ENCODE measurements around the gene TXNIP.

TXNIP gene

DNA sequence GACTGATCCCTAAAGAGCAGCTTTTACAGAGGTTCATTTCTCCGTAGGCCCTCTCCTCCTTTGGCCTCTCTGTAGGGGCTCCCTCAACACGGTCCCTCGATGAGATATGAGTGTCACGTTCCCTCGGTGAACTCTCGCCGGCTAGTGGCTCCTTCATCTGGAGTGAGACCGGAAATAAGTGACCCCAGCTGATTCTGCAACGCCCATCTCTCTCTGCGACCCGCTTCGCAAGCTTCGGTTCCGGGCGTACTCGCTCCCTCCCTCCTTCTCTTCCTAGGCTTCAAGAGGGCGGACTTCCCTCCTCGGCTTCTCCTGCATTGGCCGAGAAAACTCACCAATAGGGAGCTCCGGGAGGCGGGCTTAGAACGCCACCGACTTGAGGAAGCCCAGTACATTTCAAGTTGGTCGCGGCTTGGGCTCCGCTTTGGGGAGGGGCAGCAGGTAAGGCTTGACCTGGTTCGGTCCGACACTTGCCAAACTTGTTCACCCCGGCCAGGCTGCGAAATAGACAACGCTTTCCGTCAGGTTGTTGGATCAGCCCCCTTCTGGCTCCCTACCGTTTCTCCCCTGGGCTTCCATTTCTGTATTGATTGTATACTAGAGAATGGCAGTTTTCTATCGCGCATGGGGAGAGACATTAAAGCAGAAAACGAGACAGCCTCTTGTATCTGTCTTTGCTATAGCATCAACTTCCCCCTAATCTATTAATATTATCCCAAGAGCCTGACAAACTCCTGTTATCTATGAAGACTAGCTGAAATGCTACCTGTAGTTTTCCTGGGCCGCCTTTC is 31.9 kb downstream of the TXNIP start, which contains the start of the genes ANKRD34A and POLR3GL:
Gene ANKRD34A (minus strand): TSS at position 248 of the 791 bp plus-strand sequence. CDS start 2,816 bp downstream, outside the sequence.
Gene POLR3GL (plus strand): TSS at position 363 of the 791 bp plus-strand sequence. CDS start 10,176 bp downstream, outside the sequence.
- in situ Hi-C loops (cut with HindIII; ENCODE audit: low sequenced_read_pairs) = loop anchor here (5.0 kb wide), 3 partner anchors 43 to 107 kb away; partner anchors contain the start of gene PIAS3

DNA sequence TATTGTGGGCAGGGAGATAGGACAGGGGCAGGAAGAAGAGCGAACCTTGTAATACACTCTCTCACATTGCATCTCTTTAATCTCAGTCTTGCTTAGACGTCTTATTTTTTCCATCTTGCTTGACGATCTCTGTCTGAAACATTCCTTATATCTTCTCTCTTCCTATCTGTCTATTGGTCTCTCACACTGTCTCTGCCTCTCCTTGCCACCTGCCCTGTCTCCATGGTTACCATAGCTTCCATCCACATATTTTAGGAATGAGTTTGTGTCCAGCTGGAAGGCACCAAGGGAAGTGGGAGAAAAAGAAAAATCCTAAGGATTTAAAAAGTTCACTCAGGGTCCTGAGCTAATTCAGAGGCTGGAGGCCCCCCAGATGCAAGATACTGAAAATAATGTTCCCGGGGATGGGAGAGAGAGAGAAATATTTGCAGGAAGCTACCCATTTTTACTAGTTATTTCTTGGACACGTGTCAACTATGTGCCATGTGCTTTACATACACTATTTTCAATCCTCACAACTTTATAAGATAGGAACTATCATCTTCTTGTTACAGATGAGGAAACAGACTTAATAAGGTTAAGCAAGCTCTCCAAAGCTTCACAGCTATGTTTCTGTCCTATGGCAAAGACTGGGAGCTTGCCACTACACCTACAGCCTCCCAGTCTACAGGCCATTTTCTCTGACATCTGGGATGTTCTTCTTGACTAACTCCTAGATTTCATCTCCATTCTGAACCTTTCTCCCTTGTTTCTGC is 32.9 kb downstream of the TXNIP start:
- in situ Hi-C loops (cut with HindIII; ENCODE audit: low sequenced_read_pairs) = loop anchor here (5.0 kb wide), 3 partner anchors 44 to 106 kb away; partner anchors contain the start of gene PIAS3

- in situ Hi-C loops (cut with HindIII; ENCODE audit: low sequenced_read_pairs) = loop anchor here (5.0 kb wide), 3 partner anchors 45 to 105 kb away; partner anchors contain the start of gene PIAS3
Measured at GRCh38 chr1:145962157-145963102, 33.9 kb downstream of the TXNIP start.

DNA sequence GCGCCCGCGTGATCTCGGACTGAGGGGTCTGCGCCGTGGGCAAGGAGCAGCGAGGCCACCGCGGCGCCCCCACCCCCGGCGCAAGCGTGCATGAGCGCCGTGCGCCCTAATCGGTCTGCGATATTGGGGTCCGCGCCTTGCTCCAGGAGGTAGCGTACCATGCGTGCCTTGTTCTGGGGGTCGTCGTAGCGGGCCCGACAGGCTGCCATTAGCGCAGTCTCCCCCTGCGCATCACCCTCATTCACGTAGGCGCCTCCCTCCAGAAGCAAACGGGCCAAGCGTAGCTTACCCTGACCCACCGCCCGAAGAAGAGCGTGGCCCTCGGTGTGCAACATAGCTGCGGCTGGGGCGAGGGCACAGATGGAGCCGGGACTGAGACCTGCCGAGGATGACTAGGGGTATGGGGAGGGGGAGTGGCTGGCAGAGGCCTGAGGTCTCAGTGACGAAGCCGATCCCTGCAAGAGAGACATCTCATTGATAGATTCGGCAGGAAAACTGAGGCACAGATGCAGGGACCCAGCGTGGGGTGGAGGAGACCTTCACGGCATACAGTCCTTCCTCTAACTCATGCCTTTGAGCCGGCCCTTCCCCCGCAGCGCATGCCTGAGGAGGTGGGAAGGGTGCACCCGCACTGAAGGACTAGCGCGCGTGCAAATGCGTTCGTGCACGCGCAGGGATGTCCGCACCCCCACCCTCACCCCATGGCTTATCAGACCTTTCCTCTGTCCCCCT is 34.8 kb downstream of the TXNIP start:
- in situ Hi-C loops (cut with HindIII; ENCODE audit: low sequenced_read_pairs) = loop anchor here (5.0 kb wide), 3 partner anchors 46 to 104 kb away; partner anchors contain the start of gene PIAS3

DNA sequence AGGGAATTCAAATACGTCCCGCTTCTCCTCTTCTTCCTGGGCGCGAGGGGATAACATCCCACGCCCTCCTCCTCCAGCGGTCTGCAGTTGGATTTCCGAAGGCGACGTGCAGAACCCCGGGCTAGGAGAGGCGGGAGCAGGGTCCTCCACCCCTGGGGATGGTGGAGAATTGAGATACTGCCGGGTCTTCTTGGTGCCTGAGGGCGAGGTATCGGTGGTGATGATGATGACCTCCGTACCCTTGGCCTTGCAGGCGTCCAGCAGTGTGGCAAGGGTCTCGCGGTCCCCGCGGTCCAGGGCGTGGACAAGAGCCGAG is 35.3 kb downstream of the TXNIP start:
- in situ Hi-C loops (cut with HindIII; ENCODE audit: low sequenced_read_pairs) = loop anchor here (5.0 kb wide), 3 partner anchors 46 to 104 kb away; partner anchors contain the start of gene PIAS3

GRCh38 chr1:145960468-145961108 is 35.8 kb downstream of the TXNIP start:
- in situ Hi-C loops (cut with HindIII; ENCODE audit: low sequenced_read_pairs) = loop anchor here (5.0 kb wide), 3 partner anchors 47 to 103 kb away; partner anchors contain the start of gene PIAS3

DNA sequence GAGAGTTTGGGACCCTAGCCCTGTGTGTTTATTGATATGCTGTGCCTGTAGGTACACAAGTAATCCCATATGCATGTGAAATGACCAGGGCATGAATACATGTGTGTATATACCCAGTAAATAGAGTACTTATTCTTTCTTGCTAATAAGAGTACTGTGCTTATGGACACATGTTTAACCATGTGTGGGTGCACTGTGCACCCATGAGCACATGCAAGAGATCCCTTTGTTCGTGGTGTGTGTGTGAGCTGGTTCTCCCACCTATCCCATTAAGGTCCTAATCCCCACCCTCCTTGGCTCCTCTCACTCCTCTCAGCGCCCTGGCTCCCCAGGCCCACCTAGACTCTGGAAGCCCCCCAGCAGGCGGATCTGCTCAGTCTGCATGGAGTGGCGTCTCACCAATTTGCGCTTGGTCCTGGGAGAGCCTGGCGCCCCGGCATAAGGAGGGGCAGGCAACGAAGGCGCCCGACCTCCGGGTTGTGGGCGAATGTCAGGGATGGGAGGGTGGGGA is 36.4 kb downstream of the TXNIP start:
- in situ Hi-C loops (cut with HindIII; ENCODE audit: low sequenced_read_pairs) = loop anchor here (5.0 kb wide), 3 partner anchors 47 to 103 kb away; partner anchors contain the start of gene PIAS3

DNA sequence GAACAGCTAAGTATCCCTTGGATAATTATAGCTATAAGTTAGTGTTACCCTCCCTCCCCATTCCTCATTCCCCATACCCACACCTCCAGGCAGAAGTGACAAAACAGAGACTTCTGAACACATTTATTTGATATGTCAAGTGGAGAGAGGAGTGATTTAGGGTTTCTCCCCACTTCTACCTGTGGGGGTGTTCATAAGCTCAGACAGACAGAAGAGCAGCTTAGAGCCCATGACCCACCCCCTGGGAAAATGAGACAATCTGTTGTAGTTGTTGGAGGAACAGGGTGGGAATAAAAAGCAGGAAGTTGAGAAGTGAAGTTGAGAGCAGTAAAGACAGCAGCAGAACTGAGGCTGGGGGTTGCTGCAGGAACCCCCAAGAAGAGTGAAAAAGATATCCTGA is 37.0 kb downstream of the TXNIP start:
- in situ Hi-C loops (cut with HindIII; ENCODE audit: low sequenced_read_pairs) = no loop called here

- in situ Hi-C loops (cut with HindIII; ENCODE audit: low sequenced_read_pairs) = no loop called here
Measured at GRCh38 chr1:145958734-145959133, 37.6 kb downstream of the TXNIP start.

DNA sequence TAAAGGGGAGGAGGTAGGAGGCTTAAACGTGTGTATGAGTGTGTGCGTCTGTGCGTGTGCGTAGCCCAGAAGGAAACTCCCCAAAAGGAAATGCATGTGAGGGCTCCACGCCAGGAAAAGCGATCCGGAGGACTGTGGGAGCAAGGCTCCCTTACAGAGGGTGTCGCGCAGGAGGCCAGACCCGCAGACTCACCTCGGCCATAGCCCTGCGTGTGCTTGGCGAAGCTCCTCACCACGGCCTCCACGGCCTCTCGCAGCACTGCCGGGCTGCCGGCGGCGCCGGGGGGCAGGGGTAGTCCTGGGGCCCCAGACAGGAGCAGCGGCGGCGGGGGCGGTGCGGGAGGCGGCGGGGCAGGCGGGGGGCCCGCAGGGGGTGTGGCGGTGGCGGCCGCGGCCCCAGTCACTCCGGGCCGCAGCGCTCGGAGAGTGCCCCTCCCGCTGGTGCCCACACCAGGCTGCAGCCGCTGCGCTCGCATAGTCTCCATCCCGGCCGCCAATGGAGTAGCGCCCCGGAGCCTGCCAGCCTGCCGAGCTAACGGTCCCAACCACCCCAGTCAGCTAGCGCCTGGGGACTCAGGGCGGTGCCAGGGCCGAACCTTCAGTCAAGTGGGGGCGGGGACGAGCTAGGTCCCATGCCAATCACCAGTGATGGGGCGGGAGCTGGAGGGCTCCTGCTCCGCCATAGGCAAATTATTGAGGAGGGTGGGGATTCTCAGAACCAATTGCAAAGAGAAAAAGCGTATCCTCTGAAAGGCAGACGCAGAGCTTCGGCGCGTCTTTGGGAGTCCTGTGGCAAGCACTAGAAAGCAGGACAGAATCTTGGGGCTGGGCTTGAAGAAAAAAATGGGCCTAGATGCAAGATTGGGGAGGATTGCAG is 38.7 kb downstream of the TXNIP start, which contains the start of gene LIX1L:
Gene LIX1L (minus strand): TSS at position 575 of the 877 bp plus-strand sequence. CDS start 90 bp downstream, at position 485.
- in situ Hi-C loops (cut with HindIII; ENCODE audit: low sequenced_read_pairs) = no loop called here

DNA sequence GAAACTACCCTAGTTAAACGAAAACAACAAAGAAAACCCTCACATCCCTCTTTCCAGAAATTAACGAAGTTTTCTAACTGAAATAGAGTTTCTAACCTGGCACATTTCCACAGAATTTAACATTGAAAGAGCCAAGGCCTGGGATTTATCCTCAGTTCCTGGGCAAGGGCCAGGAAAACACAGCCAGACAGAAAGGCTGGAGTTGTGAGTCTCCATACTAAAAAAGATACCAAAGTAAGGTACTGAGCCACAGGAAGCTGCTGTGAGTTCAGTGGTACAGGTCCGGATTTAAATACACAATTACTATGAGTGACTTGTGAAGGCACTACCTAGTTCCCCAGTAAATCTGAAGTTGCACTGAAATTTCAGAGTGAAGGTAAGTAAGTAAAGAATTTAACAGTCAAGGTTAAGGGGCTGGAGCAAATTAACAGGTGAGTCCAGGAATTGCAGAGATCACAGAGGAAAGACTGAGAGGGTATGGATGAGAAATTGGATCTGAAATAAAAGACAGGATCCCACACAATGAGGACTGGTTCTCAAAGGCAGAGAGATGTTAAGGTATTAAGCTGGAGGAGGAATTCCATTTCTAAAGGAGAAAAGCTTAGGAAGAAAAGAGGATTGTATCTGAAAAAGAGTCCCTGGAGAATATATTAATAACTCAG is 39.5 kb downstream of the TXNIP start:
- in situ Hi-C loops (cut with HindIII; ENCODE audit: low sequenced_read_pairs) = no loop called here

GRCh38 chr1:145956361-145956760 is 40.0 kb downstream of the TXNIP start:
- in situ Hi-C loops (cut with HindIII; ENCODE audit: low sequenced_read_pairs) = no loop called here

DNA sequence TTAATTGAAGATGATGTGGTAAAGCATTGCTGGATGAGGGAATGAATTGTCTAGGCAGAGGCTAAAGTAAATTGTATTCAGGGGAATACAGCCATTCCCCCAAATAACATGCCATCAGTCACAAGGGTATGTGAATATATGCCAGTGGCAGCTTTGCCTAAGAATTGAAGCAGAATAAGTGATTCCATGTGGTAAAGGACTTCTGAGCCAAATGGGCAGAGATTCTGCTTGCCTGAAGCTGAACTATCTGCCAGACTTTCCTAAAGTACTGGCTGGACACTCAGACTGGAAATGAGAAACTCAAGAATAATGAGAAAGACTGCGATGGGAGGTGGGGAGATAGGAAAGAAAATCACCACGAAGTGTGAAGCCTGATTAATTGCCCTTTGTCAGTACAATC is 40.9 kb downstream of the TXNIP start:
- in situ Hi-C loops (cut with HindIII; ENCODE audit: low sequenced_read_pairs) = no loop called here

DNA sequence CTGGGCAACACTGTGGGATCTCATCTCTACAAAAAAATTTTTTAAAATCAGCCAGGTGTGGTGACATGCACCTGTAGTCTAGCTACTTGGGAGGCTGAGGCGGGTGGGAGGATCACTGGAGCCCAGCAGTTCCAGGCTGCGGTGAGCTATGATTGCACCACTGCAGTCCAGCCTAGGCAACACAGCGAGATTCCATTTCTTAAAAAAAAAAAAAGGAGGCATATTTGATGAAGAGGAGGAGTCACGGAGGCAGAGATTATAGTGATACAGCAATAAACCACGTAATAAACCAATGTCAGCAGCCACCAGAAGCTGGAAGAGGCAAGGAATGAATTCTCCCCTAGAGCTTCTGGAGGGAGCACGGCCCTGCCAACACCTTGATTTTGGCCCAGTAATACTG is 42.5 kb downstream of the TXNIP start:
- in situ Hi-C loops (cut with HindIII; ENCODE audit: low sequenced_read_pairs) = no loop called here

- in situ Hi-C loops (cut with HindIII; ENCODE audit: low sequenced_read_pairs) = no loop called here
Measured at GRCh38 chr1:145952903-145953302, 43.5 kb downstream of the TXNIP start.

GRCh38 chr1:145951526-145951925 is 44.9 kb downstream of the TXNIP start:
- in situ Hi-C loops (cut with HindIII; ENCODE audit: low sequenced_read_pairs) = no loop called here

GRCh38 chr1:145949219-145949618 is 47.2 kb downstream of the TXNIP start:
- in situ Hi-C loops (cut with HindIII; ENCODE audit: low sequenced_read_pairs) = no loop called here
